Activated T-cell treated with anti-CD3 and anti-CD28 coated beads, Interleukin-2, amount 50 U/mL, for 1 hour (primary cell): ENCODE results near the gene EVI2A.
"Not testable (repeated sequence)": the region's sequence is repeated elsewhere in the genome, so short reads cannot be mapped to it uniquely, and the experiment has no call there.

Experiments
- DNase-seq: peaks from one replicate; pipeline ENCODE4 v3.0.0-alpha.2; 2020

Gene EVI2A, protein sequence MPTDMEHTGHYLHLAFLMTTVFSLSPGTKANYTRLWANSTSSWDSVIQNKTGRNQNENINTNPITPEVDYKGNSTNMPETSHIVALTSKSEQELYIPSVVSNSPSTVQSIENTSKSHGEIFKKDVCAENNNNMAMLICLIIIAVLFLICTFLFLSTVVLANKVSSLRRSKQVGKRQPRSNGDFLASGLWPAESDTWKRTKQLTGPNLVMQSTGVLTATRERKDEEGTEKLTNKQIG

DNA sequence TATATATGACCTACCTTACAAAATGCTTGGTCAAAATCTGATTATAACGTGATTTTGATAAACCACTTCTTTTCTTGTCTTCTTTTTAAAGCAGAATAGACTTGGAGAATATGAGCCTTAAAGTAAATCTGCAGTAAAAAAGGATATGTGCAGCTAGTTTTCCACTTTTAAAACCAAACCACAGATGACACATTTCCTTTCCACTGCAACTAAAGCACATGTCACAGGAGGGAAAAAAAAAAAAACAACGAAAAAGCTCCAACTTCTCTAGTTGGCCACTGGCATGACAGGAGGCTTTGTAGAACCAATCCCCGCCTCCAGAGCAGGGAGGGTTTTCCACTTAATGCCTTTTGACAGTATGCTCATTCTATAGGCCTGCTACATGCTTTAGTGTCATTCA is at the start of gene EVI2A:
Gene EVI2A, minus strand, starts transcription at position 142 of the 400 bp plus-strand sequence. CDS start 2,609 bp downstream, outside the sequence.
- peak; percentile 67 for DNase-seq

DNA sequence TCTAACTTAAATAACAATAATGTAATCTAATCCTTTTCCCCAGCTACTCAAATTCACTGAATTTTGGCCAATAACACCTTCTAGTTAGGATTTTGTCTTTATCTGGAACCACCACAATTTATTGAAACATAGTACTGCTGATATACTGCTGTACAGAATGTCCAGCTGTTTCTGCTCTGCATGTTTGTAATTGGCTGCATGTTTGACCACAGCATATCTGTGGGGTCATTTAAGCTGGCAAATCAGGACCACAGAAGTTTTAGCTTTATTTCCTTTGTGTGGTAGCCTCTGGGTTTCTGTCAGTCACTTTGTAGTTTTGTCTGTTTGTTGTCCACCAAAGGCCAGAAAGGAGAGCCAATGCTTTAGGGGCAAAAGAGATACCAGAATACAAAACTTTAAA is 47.8 kb upstream of the EVI2A start:
- no peak for DNase-seq

DNA sequence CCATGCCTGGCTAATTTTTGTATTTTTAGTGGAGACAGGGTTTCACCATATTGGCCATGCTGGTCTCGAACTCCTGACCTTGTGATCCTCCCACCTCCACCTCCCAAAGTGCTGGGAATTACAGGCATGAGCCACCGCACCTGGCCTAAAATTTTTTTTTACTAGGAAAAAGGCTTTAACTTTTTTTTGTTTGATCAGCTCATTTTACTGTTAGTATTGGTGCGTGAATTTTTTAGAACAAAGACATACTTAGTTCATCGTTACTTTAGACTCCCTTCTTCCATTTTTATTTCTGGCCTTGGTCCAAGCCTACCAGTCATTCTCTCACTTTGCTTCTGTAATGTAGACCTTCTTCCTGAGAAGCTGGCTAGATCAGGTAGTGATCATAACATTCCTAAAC is 44.7 kb upstream of the EVI2A start:
- DNase-seq, result no peak

DNA sequence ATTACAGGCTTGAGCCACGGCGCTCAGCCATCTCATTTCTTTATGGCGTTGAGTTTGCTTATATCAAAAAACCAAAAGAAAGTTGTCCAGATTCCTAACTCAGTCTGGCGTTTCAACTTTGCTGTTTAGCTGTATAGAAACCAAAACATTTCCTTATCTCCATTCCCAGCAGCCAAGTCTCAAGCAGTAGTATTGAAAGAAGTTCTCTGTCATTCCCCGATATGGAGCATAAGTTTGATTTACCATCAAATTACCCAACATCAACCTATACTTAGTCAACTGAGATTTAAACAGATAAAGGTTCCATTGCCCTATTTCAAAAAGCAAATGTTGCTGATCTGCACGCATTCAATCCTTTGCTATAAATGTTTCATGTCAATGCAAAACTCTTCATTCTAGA is 42.6 kb upstream of the EVI2A start:
- no peak for DNase-seq

DNA sequence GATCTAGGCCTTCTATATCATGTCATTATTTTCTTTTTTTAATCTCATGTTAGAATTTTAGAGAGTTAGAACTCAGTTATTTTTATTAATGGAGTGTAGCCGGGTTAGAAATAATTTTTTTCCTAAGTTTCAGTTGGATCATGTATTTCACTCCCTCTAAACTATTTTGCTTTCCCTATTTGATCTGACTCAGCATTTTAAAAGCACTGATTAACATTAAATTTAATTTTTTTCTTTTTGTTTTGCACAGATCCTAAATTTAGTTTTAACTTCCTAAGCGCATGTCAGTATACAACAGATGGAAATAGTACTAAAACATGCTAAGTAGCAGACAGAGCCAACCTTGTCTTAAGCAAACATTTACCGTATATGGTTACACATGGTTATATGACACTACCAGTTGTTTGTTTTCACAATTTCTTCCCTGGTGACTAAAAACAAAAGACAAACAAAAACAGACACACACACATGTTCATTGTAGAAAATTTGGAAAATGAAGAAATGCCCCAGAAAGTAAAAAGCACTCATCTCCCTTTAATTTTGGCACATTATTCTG is 36.5 kb upstream of the EVI2A start:
- DNase-seq, result no peak

DNA sequence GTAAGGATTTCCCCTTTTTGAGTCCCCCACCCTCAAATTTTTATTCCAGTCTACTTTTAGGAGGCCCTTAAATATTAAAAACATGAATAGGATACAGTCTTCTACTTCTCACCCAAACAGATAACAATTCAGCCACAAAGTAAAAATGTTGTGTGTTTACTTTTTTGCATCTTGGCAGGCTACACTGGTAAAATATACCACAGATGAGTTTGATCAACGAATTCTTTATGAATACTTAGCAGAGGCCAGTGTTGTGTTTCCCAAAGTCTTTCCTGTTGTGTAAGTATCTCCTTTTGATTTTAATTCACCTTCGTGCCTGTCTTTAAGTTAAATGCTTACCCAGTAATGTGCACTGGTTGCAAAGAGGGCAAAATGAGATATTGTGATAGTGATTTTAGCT is 35.7 kb upstream of the EVI2A start:
- DNase-seq, result no peak

DNA sequence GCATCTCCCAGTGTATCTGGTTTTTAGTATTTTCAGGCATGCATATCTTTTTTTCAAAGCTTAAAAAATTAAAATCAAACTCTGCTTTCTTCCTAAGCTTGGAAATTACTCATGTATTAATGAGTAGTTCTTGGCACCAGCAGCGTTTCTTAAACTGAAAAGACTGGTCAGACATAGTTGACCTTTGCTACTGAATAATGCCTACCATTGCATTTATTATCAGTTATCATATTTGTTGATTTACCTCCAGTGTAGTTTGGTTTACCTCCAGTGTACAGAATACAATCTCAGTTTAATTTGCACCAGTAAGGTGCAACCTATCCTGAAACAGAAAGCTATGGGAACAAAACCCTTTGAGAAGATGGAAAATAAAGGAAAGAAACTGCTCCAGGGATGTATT is 34.5 kb upstream of the EVI2A start:
- no peak for DNase-seq

DNA sequence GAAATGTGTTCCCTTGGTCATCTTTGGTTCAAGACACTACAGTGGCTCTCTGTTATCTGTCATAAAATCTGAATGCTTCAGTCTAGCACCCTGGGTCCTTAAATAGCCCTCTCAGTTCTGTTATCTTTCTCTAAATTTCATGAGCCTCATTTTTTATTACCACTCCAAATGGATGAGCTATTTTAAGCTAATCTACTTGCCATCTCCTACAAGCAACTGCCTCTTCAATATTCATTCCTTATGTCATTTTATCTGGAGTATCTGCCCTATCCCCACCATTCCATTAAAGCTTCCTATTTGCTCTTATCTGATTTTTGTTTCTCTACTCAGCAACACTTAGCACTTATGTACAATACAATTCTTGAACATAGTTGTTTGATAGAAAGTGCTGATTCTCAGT is 28.0 kb upstream of the EVI2A start:
- no peak for DNase-seq

DNA sequence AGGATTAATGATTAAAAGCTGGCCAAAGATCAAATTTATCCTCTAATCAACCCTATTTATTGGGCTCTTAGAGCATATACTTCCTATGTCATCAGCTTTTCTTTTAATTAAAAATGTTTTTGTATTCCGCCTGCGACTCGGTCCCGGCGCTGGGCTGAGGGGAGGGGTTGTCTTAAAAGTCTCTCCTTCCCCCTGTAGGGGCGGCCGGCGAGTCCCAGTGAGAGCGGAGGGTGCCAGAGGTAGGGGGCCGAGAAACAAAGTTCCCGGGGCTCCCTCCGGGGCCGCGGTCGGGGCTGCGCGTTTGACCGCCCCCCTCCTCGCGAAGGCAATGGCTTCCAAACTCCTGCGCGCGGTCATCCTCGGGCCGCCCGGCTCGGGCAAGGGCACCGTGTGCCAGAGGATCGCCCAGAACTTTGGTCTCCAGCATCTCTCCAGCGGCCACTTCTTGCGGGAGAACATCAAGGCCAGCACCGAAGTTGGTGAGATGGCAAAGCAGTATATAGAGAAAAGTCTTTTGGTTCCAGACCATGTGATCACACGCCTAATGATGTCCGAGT is 23.8 kb upstream of the EVI2A start:
- DNase-seq, result not testable (repeated sequence)

DNA sequence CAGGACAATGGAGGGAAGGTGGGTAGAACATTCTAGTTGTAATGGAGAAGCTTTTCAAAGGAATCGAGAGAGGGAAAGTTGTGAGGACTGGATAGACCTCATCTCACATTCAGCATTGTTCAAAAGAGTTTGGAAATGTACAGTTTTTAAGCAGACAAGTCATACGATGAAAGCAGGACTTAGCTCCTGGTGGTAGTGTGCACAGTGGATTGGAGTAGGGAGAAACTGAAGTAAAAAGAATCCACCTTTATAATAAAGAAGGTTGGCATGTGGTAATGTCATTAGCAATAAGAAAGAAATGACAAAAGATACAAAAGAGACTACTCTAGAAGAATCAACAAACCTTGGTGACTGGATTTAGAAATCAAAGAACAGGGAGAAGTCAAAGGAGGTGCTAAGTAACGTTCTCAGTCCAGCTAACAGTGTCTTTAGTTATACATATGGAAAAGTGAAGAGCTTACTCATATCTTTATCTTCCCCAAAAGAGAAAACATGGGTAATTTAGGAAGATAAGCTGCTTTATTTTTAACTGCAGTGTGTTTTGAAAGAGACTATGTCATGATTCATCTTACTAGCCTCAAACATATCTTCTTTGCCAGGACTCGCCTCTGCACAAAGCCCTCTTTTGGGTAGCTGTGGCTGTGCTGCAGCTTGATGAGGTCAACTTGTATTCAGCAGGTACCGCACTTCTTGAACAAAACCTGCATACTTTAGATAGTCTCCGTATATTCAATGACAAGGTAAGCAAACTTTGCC is 18.7 kb upstream of the EVI2A start:
- no peak for DNase-seq

DNA sequence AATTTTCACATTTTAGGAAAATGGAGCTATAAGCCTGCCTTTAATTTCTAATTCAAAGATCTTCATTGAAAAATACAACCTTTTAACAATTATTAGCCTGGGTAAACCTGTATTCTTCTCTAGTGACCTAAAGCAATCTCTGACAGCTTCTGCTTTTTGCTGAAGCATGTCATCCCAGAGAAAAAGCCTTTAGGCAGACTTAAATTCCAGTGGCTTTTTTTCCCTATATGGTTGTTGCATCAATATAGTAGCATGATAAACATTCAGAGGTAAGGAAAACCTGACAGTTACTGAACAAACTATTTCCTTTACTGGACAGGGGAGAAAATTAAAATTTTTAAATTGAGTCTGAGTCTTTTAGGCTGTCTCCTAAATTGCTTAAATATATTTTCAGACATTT is 7.8 kb upstream of the EVI2A start:
- no peak for DNase-seq

DNA sequence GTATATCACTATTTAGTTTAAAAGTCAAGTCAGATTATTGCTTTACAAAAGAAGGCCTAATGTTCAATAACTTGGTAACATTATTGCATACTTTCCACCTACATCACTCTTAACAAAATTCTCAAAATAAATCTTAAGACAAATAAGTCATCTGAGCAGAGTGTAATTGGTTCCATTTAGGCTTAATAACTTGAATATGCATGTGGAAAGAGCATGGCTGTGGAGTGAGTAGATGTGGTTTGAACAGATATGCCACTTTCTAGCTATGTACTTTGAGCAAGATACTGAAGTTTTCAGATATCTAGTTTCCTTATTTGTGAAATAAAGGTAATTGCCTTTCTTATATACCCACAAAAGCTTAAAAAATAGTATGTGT is 6.7 kb upstream of the EVI2A start:
- no peak for DNase-seq

DNA sequence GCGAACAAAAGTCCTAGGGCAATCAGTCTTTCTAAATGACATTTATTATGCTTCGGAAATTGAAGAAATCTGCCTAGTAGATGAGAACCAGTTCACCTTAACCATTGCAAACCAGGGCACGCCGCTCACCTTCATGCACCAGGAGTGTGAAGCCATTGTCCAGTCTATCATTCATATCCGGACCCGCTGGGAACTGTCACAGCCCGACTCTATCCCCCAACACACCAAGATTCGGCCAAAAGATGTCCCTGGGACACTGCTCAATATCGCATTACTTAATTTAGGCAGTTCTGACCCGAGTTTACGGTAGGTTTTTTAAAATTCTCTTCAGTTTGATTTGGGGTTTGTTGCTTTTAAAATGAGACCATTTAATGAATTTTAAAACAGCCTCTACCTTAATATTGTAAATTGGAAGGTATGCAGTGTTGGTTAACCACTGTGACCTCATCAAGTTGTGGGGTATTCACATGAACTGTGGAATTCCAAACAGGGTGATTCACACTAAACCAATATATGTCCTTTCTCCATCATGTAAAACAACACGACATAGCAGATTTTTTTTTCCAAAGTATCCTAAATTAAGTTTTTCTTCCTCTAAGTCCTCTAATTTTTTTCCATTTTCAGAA is 6.2 kb upstream of the EVI2A start:
- no peak for DNase-seq

DNA sequence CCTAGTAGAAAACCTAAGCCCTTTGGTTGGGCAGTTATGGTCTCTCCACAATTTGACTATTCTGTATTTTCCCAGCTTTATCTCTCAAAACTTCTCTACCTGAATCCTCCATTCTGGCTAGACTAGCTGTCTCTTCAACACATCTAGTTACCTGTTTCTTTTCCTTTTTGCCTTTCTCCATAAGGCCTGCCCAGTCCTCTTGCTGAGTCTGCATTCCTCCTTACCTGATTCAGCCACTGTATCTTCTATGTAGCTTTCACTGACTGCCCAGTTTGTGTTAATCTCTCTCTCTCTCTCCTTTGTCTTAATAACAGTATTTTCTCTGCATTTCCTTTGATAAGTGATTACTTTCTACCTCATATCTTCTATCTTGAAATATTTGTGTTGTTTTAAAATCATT is 2.1 kb upstream of the EVI2A start:
- DNase-seq, result no peak

DNA sequence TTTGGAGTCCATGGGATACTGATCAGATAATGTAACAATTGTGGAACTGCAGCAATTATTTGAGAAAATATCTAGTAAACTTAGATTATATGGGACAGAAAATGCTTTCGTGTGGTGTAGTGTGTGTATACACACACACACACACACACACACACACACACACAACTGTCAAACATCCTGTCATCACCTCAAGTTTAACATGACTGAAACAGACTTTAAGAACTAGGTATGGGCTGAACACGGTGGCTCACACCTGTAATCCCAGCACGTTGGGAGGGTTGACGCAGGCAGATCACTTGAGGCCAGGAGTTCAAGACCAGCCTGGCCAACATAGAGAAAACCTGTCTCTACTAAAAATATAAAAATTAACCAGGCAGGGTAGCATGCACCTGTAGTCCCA is 544 bp upstream of the EVI2A start:
- DNase-seq, result peak; percentile 32

DNA sequence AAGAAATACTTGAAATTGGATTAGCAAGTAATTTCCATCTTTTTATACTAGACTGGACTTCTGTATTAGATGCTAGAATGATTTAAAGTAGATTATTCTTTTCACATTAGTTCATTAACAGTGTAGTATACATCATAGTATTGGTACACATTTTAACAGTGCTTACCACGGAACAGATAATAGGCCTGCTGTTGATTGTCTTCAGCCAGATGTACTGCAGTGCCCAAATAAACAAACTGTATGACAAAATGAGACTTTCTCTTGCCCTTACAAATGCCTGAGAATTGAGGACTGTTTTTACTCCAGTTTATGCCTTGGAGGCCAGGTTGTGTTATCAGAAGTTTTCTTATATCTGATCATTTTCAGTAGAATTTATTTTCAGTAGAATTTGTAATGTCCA is 631 bp downstream of the EVI2A start:
- DNase-seq, result no peak

DNA sequence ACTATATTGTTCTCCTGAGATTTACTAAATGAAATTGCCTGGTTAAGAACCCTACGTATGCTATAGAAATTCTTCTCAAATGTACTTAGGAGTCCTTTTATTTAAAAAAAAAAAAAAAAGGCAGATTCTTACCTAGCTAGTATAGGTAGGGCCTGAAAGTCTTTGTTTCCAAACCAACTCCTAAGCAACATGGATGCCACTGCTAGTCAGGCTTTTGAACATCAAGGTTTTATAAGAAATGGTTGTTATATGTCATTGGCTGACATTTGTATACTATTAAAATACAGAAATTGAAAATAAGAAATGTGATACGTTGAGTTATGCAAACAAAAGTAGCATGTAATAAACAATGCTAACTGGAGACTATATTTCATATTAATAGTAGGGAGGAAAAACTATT is 1.2 kb downstream of the EVI2A start:
- no peak for DNase-seq

DNA sequence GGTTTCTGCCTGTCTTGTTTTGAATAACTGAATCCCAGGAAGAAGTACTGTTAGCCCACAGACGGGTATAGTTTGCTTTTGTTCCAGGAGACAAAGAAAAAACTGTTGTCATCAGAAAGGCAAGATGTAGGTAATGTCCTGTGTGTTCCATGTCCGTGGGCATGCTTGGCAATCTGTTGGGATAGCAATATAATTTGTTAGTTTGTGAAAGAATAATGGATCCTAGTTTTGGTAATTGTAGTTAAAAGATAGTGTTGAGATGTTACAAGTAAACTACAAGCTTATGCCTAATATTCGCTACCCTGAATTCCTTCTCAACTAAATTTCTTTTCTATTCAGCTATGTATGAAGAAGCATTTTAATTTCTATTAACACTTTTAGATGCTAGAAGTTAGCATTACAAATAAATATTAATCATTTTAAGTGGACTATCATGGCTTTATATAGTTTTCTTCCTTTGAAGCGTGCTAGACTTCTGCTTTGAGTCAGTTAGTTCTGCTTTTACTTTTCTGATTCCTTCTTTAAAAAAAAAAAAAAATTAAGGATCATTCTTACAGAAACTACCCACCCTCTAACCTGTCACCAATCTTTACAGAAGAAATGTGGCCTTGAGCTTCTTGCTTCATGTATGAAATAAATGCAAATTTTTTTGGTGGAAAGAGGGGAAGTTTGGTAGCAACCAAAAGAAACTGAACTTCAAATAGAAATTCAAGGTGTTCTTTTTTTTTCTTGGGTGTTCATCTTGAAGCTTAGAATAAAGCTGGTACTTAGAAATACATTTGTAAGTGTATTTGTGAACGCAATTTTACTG is 2.4 kb downstream of the EVI2A start:
- no peak for DNase-seq

DNA sequence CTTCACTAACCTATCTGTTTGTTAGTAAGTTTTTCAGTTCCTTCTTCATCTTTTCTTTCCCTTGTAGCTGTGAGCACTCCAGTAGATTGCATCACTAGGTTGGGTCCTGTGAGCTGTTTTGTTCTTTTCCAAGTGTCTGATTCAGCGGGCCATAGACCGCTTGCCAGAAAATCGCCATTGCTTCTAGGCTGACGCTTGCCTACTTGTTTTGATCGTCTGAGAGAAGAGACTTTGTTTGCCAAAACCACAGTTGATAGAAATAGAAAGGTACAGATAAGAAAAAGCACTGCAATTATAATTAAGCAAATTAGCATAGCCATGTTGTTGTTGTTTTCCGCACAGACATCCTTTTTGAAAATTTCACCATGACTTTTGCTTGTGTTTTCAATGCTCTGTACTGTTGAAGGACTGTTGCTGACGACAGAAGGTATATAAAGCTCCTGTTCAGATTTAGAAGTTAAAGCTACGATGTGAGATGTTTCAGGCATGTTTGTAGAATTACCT is 3.1 kb downstream of the EVI2A start:
- peak; percentile 64 for DNase-seq

DNA sequence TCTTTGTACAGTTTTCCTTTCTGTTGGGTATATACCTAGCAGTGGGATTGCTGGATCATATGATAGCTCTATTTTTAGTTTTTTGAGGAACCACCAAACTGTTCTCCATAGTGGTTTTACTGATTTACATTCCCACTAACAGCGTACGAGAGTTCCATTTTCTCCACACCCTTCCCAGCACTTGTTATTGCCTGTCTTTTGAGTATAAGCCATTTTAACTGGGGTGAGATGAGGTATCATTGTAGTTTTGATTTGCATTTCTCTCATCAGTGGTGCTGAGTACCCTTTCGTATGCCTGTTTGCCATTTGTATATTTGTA is 6.7 kb downstream of the EVI2A start:
- no peak for DNase-seq

DNA sequence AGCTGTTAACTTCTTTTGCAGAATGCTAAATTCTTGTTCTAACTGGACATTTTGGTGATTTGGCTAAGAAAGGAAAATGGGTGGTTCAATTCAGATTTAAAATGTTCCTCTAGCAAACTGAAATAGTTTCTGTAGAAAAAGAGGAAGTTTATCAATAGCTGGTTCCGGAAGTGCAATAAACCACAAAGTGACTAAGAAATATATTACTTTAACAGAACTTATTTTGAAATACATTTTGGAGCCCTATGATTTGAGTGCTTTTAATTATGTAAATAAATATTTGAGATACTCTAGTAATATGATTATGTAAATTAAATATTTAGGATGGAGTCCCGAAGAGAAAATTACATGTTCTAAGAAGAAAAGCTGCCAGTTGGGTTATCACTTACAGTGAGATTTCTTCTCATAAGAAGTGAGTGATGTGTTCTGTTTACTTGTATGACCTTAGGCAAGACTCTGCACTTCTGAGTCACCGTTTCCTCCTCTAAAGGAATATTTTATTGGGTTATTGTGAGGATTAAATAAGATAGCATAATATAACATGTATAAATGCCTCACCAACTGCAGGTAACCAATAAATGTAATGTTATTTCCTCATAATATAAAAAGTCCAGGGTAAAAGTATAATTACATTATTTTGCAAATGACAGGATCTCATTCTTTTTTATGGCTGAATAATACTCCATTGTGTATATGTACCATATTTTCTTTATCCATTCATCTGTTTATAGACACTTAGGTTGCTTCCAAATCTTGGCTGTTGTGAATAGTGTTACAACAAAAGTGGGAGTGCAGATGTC is 7.2 kb downstream of the EVI2A start, which contains the start of gene EVI2B:
Gene EVI2B, minus strand, starts transcription at position 73 of the 800 bp plus-strand sequence. CDS start 8,445 bp downstream, outside the sequence.
- DNase-seq, result no peak

DNA sequence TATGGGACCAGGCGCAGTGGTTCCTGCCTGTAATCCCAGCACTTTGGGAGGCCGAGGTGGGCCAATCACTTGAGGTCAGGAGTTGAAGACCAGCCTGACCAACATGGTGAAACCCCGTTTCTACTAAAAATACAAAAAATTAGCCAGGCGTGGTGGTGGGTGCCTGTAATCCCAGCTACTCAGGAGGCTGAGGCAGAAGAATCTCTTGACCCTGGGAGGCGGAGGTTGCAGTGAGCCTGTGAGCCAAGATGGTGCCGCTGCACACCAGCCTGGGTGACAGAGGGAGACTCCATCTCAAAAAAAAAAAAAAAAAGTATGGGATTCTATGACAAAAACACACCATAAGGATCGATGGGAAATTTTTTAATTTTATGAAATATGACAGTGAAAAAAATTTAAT is 9.2 kb downstream of the EVI2A start:
- peak; percentile 59 for DNase-seq
